HFF-Myc (cell line): ENCODE results near the gene KRT82.

Source experiments
- DNase-seq: peaks from one replicate; pipeline ENCODE4 v3.0.0-alpha.2; 2011; ENCODE audit warnings: low read depth; ENCODE audit errors: extremely low read depth
- H3K4me3 ChIP-seq: replicated peaks from 2 replicates; pipeline ENCODE4 v1.5.1; 2011; ENCODE audit warnings: low read depth, mild to moderate bottlenecking, control low read depth, low read length
- CTCF ChIP-seq: IDR thresholded peaks from 2 replicates; pipeline ENCODE4 v1.5.1; 2012; ENCODE audit warnings: mild to moderate bottlenecking, low read depth, low read length, control low read depth; ENCODE audit errors: missing control alignments

Gene KRT82

GRCh38 chr12:52356762-52357580 lies 49.2 kb downstream of the KRT82 start:
- no peak for TF ChIP-seq CTCF
- DNase-seq = no peak
- H3K4me3 ChIP-seq = no peak overlapping the region

GRCh38 chr12:52356031-52356761 lies 49.9 kb downstream of the KRT82 start:
- no peak overlapping the region for H3K4me3 ChIP-seq
- no peak for TF ChIP-seq CTCF
- DNase-seq = no peak

- no peak for DNase-seq
- H3K4me3 ChIP-seq = no peak overlapping the region
Measured at GRCh38 chr12:52355176-52355575, 51.0 kb downstream of the KRT82 start.

GRCh38 chr12:52354200-52354599 lies 51.9 kb downstream of the KRT82 start:
- DNase-seq = peak; percentile 27
- TF ChIP-seq CTCF = no peak
- H3K4me3 ChIP-seq = no peak overlapping the region

More at GRCh38 chr12:52355176-52355575, 51.0 kb downstream of the KRT82 start:
- TF ChIP-seq CTCF = no peak

GRCh38 chr12:52353766-52354165 lies 52.4 kb downstream of the KRT82 start:
- no peak overlapping the region for H3K4me3 ChIP-seq
- no peak for DNase-seq
- no peak for TF ChIP-seq CTCF

- no peak for DNase-seq
- TF ChIP-seq CTCF = no peak
- H3K4me3 ChIP-seq = no peak overlapping the region
Measured at GRCh38 chr12:52352951-52353350, 53.2 kb downstream of the KRT82 start.
